SJCRH30 (cell line): ENCODE measurements around the gene HSPH1. TPM values are rescaled to one million over a fixed set of nuclear protein-coding genes. Genes with fewer than 3 reads are reported as not detected.
A peak's percentile ranks its signal among the peaks of the same experiment; 100 is the strongest.

Experiments used
- DNase-seq, 2 experiments: peaks; one replicate each; pipeline ENCODE4 v3.0.0-alpha.2; 2015 to 2020
- H3K27ac ChIP-seq: fragments of 250-450 bp; sonication (Bioruptor Pico); 2 replicates; pipeline ENCODE4 v1.5.1; 2020; ENCODE audit warnings: mild to moderate bottlenecking, moderate library complexity
- H3K27me3 ChIP-seq: fragments of 250-450 bp; sonication (Bioruptor Pico); 2 replicates; pipeline ENCODE4 v1.5.1; 2020; ENCODE audit warnings: mild to moderate bottlenecking, moderate library complexity
- H3K36me3 ChIP-seq: fragments of 250-450 bp; sonication (Bioruptor Pico); 2 replicates; pipeline ENCODE4 v1.5.1; 2020; ENCODE audit warnings: mild to moderate bottlenecking, moderate library complexity
- H3K4me1 ChIP-seq: fragments of 250-450 bp; sonication (Bioruptor Pico); 2 replicates; pipeline ENCODE4 v1.5.1; 2020; ENCODE audit warnings: mild to moderate bottlenecking, moderate library complexity
- H3K4me3 ChIP-seq: fragments of 250-450 bp; sonication (Bioruptor Pico); 2 replicates; pipeline ENCODE4 v1.5.1; 2020; ENCODE audit warnings: mild to moderate bottlenecking, moderate library complexity
- H3K9me3 ChIP-seq: fragments of 250-450 bp; sonication (Bioruptor Pico); replicated peaks from 2 replicates; pipeline ENCODE4 v1.5.1; 2020; ENCODE audit warnings: mild to moderate bottlenecking, moderate library complexity
- total RNA-seq: library from RNA; depleted of rRNA; stranded (reverse); fragments of >200 nt; shearing (Covaris generic); gene quantifications from 2 replicates; pipeline ENCODE4 v1.2.3, GENCODE V29; 2014; rRNA removed

Gene HSPH1
- 161 and 171 TPM in 2 replicates for total RNA-seq

DNA sequence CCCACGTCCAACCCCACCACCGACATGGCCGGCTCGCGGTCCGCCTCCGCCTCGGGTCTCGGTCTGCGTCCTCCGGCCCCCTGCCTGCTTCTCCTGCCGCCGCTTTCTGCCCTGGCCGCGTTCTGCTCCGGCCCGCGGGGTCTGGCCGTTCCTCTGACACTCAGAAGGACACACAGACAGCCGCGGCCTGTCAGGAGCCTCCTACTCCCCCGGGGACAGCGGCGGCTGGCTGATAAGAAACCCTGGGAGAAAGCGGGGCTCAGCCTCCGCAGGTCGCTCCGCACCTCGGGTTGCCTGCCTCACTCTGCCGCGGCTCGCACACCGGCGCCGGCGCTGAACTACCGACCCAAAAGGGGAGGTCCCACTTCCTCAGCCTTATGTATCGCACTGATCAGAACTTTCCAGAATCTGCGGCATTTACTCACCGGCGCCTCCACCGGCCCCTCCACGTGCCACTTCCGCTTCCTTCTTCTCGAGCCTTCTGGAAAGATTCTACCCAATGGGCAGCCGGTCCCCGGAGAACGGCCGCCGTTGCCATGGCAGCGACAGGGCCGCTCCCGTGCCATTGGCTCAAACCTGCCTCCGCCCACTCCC is at the start of gene HSPH1:
HSPH1 (minus strand) TSS at position 348 of the 594 bp plus-strand sequence; CDS start at position 26, 322 bp downstream.
- DNase-seq, result peak; percentile 98
- H3K9me3 ChIP-seq, result no peaks in the 10 kb centered on the region
- peak within 1 kb of the TSS; percentile 62 for H3K27ac ChIP-seq
- H3K27me3 ChIP-seq, result no peaks in the 10 kb centered on the region
- H3K4me3 ChIP-seq, result peak within 1 kb of the TSS; percentile 73
- H3K36me3 ChIP-seq, result peaks cover 16% of the 10 kb centered on the region
- H3K4me1 ChIP-seq, result peaks cover 11% of the 10 kb centered on the region

GRCh38 chr13:31209841-31210210 is 48.1 kb upstream of the HSPH1 start:
- H3K27ac ChIP-seq, result peak overlapping the region; percentile 92
- H3K9me3 ChIP-seq, result no peaks in the 10 kb centered on the region
- H3K27me3 ChIP-seq, result no peaks in the 10 kb centered on the region

GRCh38 chr13:31209172-31209840 is 47.6 kb upstream of the HSPH1 start:
- H3K27me3 ChIP-seq, result no peaks in the 10 kb centered on the region
- H3K4me3 ChIP-seq, result peak overlapping the region; percentile 47
- peaks cover 20% of the 10 kb centered on the region for H3K4me1 ChIP-seq
- DNase-seq, result peak; percentile 98 to 99
- H3K27ac ChIP-seq, result peak overlapping the region; percentile 92
- H3K9me3 ChIP-seq, result no peaks in the 10 kb centered on the region
- no peaks in the 10 kb centered on the region for H3K36me3 ChIP-seq

More at GRCh38 chr13:31209841-31210210, 48.1 kb upstream of the HSPH1 start:
- Histone ChIP-seq H3K4me3 (peak overlapping the region; percentile 47), H3K4me1 (peaks cover 20% of the 10 kb centered on the region), H3K36me3 (no peaks in the 10 kb centered on the region)
- DNase-seq, result no peak

- H3K36me3 ChIP-seq, result no peaks in the 10 kb centered on the region
- H3K4me1 ChIP-seq, result peaks cover 17% of the 10 kb centered on the region
- H3K27me3 ChIP-seq, result no peaks in the 10 kb centered on the region
- DNase-seq, result peak; percentile 47 to 67
- no peaks in the 10 kb centered on the region for H3K9me3 ChIP-seq
- peak overlapping the region; percentile 92 for H3K27ac ChIP-seq
- H3K4me3 ChIP-seq, result peak overlapping the region; percentile 47
Measured at GRCh38 chr13:31208559-31209122, 46.9 kb upstream of the HSPH1 start.

- Histone ChIP-seq H3K4me3 (peak overlapping the region; percentile 47), H3K9me3 (no peaks in the 10 kb centered on the region), H3K27ac (no peak overlapping the region), H3K27me3 (no peaks in the 10 kb centered on the region), H3K36me3 (no peaks in the 10 kb centered on the region), H3K4me1 (peaks cover 17% of the 10 kb centered on the region)
- DNase-seq, result peak; percentile 50 to 54
Measured at GRCh38 chr13:31207661-31208552, 46.2 kb upstream of the HSPH1 start.

DNA sequence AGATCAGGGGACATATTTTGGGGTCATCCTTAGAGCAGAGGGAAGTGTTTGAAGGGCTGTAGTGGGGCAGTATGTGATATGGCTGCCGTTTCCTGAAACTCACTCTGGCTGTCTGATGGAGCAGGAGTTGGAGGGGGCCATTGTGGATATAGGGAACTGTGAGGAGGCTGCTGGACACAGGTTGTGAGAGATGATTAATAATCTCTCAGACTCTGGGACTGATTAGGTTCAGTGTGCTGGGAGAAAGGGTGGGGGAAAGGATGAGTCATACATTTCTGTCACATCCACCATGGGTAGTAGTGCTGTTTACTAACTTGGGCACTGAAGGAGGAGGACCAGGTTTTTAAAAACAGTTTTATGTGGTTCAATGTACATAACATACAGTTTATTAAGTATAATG is 42.9 kb upstream of the HSPH1 start:
- Histone ChIP-seq H3K4me3 (no peak overlapping the region), H3K36me3 (no peaks in the 10 kb centered on the region), H3K27me3 (no peaks in the 10 kb centered on the region; the same call in 1 of the 2 replicates), H3K9me3 (no peaks in the 10 kb centered on the region), H3K4me1 (peaks cover 21% of the 10 kb centered on the region), H3K27ac (no peak overlapping the region)
- peak in 1 of 2 experiments; percentile 23 for DNase-seq

DNA sequence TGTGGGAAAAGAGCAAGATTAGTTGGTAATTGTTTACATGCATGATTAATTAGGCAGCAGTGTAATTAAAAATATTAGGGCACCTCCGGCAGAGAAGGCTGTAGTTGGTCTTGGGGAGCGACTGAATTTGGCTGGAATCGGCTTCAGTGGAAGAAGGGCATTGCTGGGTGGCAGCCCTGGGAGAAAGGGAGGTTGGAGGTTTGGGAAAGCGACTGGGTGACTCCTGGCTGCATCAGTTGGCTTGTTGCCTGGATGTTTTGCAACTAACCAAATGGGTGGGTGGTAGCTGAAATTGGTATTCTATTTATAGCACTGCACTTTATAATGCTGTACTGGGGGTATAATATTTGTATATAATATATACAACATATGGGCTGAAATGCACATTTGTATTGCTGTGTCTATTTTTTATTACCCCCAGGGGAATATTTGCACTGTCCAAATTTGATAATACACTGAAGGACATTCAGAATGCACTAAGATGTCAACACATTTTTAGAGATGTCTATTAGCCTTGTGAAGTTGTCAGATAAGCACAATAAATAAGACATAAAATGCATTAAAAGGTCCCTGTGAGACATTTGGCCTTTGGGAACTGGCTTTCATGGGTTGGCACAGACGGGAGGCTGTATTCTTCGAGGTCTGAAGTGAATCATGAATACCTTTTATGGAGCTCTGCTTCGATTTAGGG is 39.8 kb upstream of the HSPH1 start:
- Histone ChIP-seq H3K27me3 (peaks cover 12% of the 10 kb centered on the region), H3K4me1 (peaks cover 11% of the 10 kb centered on the region), H3K4me3 (peak overlapping the region; percentile 84), H3K9me3 (no peaks in the 10 kb centered on the region), H3K27ac (no peak overlapping the region), H3K36me3 (no peaks in the 10 kb centered on the region)
- peak in 1 of 2 experiments; percentile 45 for DNase-seq

DNA sequence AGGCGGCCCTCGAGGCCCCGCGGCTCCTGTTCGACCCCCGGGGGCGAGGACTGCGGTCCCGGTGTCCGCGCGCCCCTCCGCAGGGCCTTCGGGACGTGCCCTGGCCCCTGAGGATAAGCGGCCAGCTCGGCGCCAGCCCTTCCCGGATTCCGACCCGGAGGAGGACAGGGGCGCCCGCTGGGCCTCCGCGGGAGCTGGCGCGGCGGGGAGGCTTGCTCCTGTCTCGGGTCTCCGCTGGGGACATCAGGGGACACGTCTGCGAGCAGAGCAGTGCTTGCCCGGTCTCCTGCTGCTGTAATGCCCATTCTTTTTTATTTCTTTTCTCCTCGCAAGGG is 38.9 kb upstream of the HSPH1 start:
- peak; percentile 65 to 71 for DNase-seq
- H3K4me3 ChIP-seq, result peak overlapping the region; percentile 84
- no peaks in the 10 kb centered on the region for H3K36me3 ChIP-seq
- peaks cover 11% of the 10 kb centered on the region for H3K4me1 ChIP-seq
- H3K27ac ChIP-seq, result peak overlapping the region; percentile 55
- peaks cover 12% of the 10 kb centered on the region for H3K27me3 ChIP-seq
- H3K9me3 ChIP-seq, result no peaks in the 10 kb centered on the region

DNA sequence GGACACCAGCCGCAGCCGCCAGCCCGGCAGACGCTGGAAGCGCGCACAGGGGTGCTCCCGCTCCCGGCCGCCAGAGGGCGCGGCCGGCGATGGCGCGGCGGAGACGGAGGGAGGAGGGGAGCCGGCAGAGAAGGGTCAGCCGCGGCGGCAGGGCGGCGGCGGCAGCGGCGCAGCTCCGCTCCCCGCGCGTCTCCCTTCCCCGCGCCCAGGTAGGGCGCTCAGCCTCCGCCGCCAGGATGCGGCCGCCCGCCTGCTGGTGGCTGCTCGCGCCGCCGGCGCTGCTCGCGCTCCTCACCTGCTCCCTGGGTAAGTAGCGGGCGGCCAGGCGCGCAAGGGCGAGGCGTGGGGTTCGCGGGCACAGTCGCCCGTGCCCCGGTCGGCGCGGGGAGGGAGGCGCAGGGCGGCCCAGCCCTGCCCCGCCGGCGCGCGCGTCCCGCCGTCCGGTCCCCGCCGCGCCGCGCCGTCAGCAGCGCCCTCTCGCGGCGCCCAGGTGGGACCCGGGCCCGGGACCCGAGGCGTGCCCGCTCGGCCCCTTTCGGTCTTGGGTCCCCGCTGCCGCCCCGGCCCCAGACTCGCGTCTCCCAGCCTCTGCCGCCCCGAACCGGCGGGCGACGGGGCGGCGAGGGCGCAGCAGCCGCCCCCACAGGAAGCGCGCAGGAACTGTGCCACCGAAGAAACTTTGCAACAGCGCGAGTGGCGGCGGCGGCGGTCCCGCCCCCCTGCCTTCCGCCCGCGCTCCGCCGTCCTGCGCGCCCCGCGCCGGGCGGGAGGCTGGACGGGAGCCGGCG is 38.3 kb upstream of the HSPH1 start, which contains the start of gene B3GLCT:
B3GLCT (plus strand) TSS at position 127 of the 788 bp plus-strand sequence; CDS start at position 237, 110 bp downstream.
- Histone ChIP-seq H3K4me1 (peaks cover 11% of the 10 kb centered on the region), H3K4me3 (peak within 1 kb of the TSS; percentile 84), H3K9me3 (no peaks in the 10 kb centered on the region), H3K27me3 (peaks cover 12% of the 10 kb centered on the region), H3K36me3 (no peaks in the 10 kb centered on the region), H3K27ac (peak within 1 kb of the TSS; percentile 55)
- peak; percentile 76 to 88 for DNase-seq

DNA sequence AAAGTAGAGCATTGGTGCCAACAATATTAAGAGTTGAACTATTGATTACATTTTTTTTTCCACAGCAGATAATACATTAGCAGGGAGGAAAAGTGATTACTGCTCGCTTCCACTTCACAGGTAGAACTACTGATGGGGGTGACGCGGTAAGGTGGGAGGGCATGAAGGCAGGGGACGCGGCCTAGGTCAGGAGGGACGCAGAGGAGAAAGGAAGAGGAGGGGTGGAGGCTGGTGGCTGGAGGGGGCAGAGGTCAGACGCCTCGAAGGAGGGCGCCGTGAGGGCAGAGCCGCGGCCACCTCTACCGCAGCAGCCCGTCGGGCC is 37.8 kb upstream of the HSPH1 start:
- Histone ChIP-seq H3K27me3 (peaks cover 12% of the 10 kb centered on the region), H3K9me3 (no peaks in the 10 kb centered on the region), H3K4me3 (peak overlapping the region; percentile 84), H3K27ac (no peak overlapping the region), H3K36me3 (no peaks in the 10 kb centered on the region), H3K4me1 (peaks cover 11% of the 10 kb centered on the region)
- DNase-seq, result no peak

DNA sequence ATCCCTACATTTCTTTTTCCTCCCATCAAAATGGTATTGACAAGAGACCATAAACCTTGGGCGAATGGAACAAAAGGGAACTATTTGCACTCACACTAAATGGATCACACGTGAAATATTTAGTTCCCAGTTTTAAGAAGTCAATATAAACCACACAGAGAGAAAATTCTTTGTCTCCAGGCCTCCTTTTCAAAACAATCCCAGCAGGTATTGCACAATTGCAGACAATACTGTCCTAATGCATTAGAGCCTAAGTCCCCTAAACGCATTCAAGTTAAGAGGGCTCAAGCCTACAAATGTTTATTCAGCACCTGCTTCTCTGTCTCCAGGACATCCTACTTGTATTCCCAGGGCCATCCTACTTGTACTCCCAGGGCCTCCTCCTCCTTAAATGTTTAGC is 36.8 kb upstream of the HSPH1 start:
- DNase-seq, result no peak
- H3K4me1 ChIP-seq, result peaks cover 11% of the 10 kb centered on the region
- H3K27ac ChIP-seq, result no peak overlapping the region
- peaks cover 12% of the 10 kb centered on the region for H3K27me3 ChIP-seq
- no peaks in the 10 kb centered on the region for H3K9me3 ChIP-seq
- H3K4me3 ChIP-seq, result no peak overlapping the region
- H3K36me3 ChIP-seq, result no peaks in the 10 kb centered on the region

- peaks cover 12% of the 10 kb centered on the region for H3K27me3 ChIP-seq
- no peaks in the 10 kb centered on the region for H3K9me3 ChIP-seq
- DNase-seq, result no peak
- H3K4me1 ChIP-seq, result peaks cover 11% of the 10 kb centered on the region
- H3K4me3 ChIP-seq, result no peak overlapping the region
- H3K36me3 ChIP-seq, result no peaks in the 10 kb centered on the region
- no peak overlapping the region for H3K27ac ChIP-seq
Measured at GRCh38 chr13:31196992-31197391, 35.3 kb upstream of the HSPH1 start.

GRCh38 chr13:31195616-31196015 is 33.9 kb upstream of the HSPH1 start:
- no peak for DNase-seq
- H3K9me3 ChIP-seq, result no peaks in the 10 kb centered on the region
- no peak overlapping the region for H3K4me3 ChIP-seq
- no peaks in the 10 kb centered on the region for H3K36me3 ChIP-seq
- H3K27me3 ChIP-seq, result peaks cover 12% of the 10 kb centered on the region
- no peak overlapping the region for H3K27ac ChIP-seq
- 0 out of 2 replicates have a peak, but pooled peaks cover 3% of the 10 kb centered on the region for H3K4me1 ChIP-seq
